GM12875 (cell line): ENCODE data around the gene SAMD4B.
"Not testable (repeated sequence)": the region's sequence is repeated elsewhere in the genome, so short reads cannot be mapped to it uniquely, and the experiment has no call there.

Experiments
- H3K4me3 ChIP-seq: one replicate; pipeline ENCODE4 v1.5.1; 2011; ENCODE audit warnings: low read depth, low read length, control low read depth
- TF ChIP-seq, protein P1 (sequence below): IDR thresholded peaks from 2 replicates; pipeline ENCODE4 v1.5.1; 2011; ENCODE audit warnings: low read depth, mild to moderate bottlenecking, control low read depth, inconsistent platforms, low read length, moderate library complexity, borderline replicate concordance; ENCODE audit not compliant: insufficient read depth

SAMD4B gene

DNA sequence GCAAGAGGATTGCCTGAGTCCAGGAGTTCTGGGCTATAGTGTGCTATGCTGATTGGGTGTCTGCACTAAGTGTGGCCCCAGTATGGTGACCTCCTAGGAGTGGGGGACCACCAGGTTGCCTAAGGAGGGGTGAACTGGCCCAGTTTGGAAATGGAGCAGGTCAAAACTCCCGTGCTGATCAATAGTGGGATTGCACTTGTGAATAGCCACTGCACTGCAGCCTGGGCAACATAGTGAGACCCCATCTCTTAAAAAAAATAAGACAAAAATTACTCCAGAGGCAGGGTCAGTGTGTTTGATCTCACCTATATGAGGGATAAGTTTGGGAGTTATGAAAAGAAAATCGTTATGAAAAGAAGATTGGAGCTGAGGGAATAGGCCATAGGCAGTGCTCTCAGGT lies 27.0 kb downstream of the SAMD4B start:
- no peak overlapping the region for H3K4me3 ChIP-seq

GRCh38 chr19:39370735-39371134 lies 28.5 kb downstream of the SAMD4B start:
- no peak overlapping the region for H3K4me3 ChIP-seq
- TF ChIP-seq, protein P1, sequence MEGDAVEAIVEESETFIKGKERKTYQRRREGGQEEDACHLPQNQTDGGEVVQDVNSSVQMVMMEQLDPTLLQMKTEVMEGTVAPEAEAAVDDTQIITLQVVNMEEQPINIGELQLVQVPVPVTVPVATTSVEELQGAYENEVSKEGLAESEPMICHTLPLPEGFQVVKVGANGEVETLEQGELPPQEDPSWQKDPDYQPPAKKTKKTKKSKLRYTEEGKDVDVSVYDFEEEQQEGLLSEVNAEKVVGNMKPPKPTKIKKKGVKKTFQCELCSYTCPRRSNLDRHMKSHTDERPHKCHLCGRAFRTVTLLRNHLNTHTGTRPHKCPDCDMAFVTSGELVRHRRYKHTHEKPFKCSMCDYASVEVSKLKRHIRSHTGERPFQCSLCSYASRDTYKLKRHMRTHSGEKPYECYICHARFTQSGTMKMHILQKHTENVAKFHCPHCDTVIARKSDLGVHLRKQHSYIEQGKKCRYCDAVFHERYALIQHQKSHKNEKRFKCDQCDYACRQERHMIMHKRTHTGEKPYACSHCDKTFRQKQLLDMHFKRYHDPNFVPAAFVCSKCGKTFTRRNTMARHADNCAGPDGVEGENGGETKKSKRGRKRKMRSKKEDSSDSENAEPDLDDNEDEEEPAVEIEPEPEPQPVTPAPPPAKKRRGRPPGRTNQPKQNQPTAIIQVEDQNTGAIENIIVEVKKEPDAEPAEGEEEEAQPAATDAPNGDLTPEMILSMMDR = no peak

More for the DNA sequence above, 27.0 kb downstream of the SAMD4B start:
- TF ChIP-seq, protein P1 = no peak

- H3K4me3 ChIP-seq = no peak overlapping the region
- TF ChIP-seq, protein P1 = no peak
Observed at GRCh38 chr19:39372047-39372802, 30.0 kb downstream of the SAMD4B start.

- H3K4me3 ChIP-seq = no peak overlapping the region
- TF ChIP-seq, protein P1 = no peak
Observed at GRCh38 chr19:39372941-39373340, 30.7 kb downstream of the SAMD4B start.

- TF ChIP-seq, protein P1 = no peak
- H3K4me3 ChIP-seq = no peak overlapping the region
Observed at GRCh38 chr19:39375929-39376328, 33.7 kb downstream of the SAMD4B start.

GRCh38 chr19:39377373-39378362 lies 35.4 kb downstream of the SAMD4B start:
- TF ChIP-seq, protein P1 = no peak
- no peak overlapping the region for H3K4me3 ChIP-seq

- H3K4me3 ChIP-seq = not testable (repeated sequence)
Observed at GRCh38 chr19:39379366-39379765, 37.1 kb downstream of the SAMD4B start.
